Trophoblast cell (in vitro differentiated cells and primary cell): ENCODE results near the gene C1orf122.

Experiments used
- DNase-seq, 2 donors: peaks; one replicate each; pipeline ENCODE4 v3.0.0-alpha.2; 2016
- H2AFZ ChIP-seq: 2 replicates; pipeline ENCODE4 v1.6.1; 2013; ENCODE audit warnings: low read length, moderate library complexity, mild to moderate bottlenecking; ENCODE audit not compliant: insufficient read depth, poor library complexity
- H2AK5ac ChIP-seq: 2 replicates; pipeline ENCODE4 v1.6.1; 2013; ENCODE audit warnings: mild to moderate bottlenecking, low read length
- H2BK120ac ChIP-seq: 2 replicates; pipeline ENCODE4 v1.6.1; 2013; ENCODE audit warnings: low read length, mild to moderate bottlenecking, moderate library complexity; ENCODE audit not compliant: insufficient read depth, poor library complexity
- H2BK12ac ChIP-seq: 2 replicates; pipeline ENCODE4 v1.6.1; 2013; ENCODE audit warnings: mild to moderate bottlenecking, low read length, moderate library complexity
- H2BK5ac ChIP-seq: 2 replicates; pipeline ENCODE4 v1.6.1; 2013; ENCODE audit warnings: low read length, low read depth, moderate library complexity, mild to moderate bottlenecking; ENCODE audit not compliant: poor library complexity
- H3K14ac ChIP-seq: 2 replicates; pipeline ENCODE4 v1.6.1; 2013; ENCODE audit warnings: mild to moderate bottlenecking, low read length
- H3K18ac ChIP-seq: 2 replicates; pipeline ENCODE4 v1.6.1; 2013; ENCODE audit warnings: mild to moderate bottlenecking, low read length
- H3K23ac ChIP-seq: 2 replicates; pipeline ENCODE4 v1.6.1; 2013; ENCODE audit warnings: low read length
- H3K27ac ChIP-seq: 2 replicates; pipeline ENCODE4 v1.5.1; 2013; ENCODE audit warnings: low read depth, mild to moderate bottlenecking, inconsistent platforms, low read length, moderate library complexity
- H3K27me3 ChIP-seq: 2 replicates; pipeline ENCODE4 v1.6.1; 2013; ENCODE audit warnings: inconsistent platforms, mild to moderate bottlenecking, low read length, moderate library complexity; ENCODE audit not compliant: insufficient read depth
- H3K36me3 ChIP-seq, 2 experiments: 1 replicate in 1 of 2; 2 replicates in 1 of 2; pipeline ENCODE4 v1.6.1; 2013; ENCODE audit warnings: low read length in 2 of 2, mild to moderate bottlenecking in 2 of 2, moderate library complexity in 1 of 2; ENCODE audit not compliant: insufficient read depth in 2 of 2, control insufficient read depth in 1 of 2
- H3K4ac ChIP-seq: 2 replicates; pipeline ENCODE4 v1.6.1; 2013; ENCODE audit warnings: low read depth, mild to moderate bottlenecking, low read length, moderate library complexity
- H3K4me1 ChIP-seq, 2 experiments: 1 replicate in 1 of 2; 2 replicates in 1 of 2; pipeline ENCODE4 v1.6.1; 2013; ENCODE audit warnings: low read length in 2 of 2, mild to moderate bottlenecking in 2 of 2, moderate library complexity in 1 of 2; ENCODE audit not compliant: insufficient read depth in 2 of 2, control insufficient read depth in 1 of 2
- H3K4me2 ChIP-seq: 2 replicates; pipeline ENCODE4 v1.6.1; 2013; ENCODE audit warnings: inconsistent platforms, mild to moderate bottlenecking, low read length, moderate library complexity
- H3K4me3 ChIP-seq: 2 replicates; pipeline ENCODE4 v1.5.1; 2013; ENCODE audit warnings: mild to moderate bottlenecking, low read depth, low read length, inconsistent platforms
- H3K79me1 ChIP-seq: one replicate; pipeline ENCODE4 v1.6.1; 2013; ENCODE audit warnings: low read length
- H3K79me2 ChIP-seq: 2 replicates; pipeline ENCODE4 v1.6.1; 2013; ENCODE audit warnings: low read length, mild to moderate bottlenecking; ENCODE audit not compliant: control insufficient read depth, insufficient read depth, poor library complexity
- H3K9ac ChIP-seq: 2 replicates; pipeline ENCODE4 v1.6.1; 2013; ENCODE audit warnings: mild to moderate bottlenecking, low read length
- H3K9me3 ChIP-seq: 2 replicates; pipeline ENCODE4 v1.6.1; 2013; ENCODE audit warnings: low read depth, mild to moderate bottlenecking, control low read depth, inconsistent platforms, low read length; ENCODE audit not compliant: insufficient read depth
- H4K12ac ChIP-seq: 2 replicates; pipeline ENCODE4 v1.6.1; 2013; ENCODE audit warnings: low read depth, mild to moderate bottlenecking, low read length, moderate library complexity
- H4K8ac ChIP-seq: 2 replicates; pipeline ENCODE4 v1.6.1; 2013; ENCODE audit warnings: low read depth, mild to moderate bottlenecking, low read length, moderate library complexity
- H4K91ac ChIP-seq: one replicate; pipeline ENCODE4 v1.6.1; 2013; ENCODE audit warnings: low read depth, mild to moderate bottlenecking, low read length, moderate library complexity
- WGBS: extraction: QIAGEN DNeasy Blood & Tissue Kit; methylation state at CpG from one replicate; pipeline ENCODE4 v1.1.7; 2013; ENCODE audit warnings: missing lambda C conversion rate; ENCODE audit not compliant: insufficient read length, insufficient coverage; ENCODE audit errors: extremely low coverage; 5-methylcytosine and 5-hydroxymethylcytosine counted together

The C1orf122 gene

GRCh38 chr1:37814252-37814651 lies 6.7 kb downstream of the C1orf122 start:
- Histone ChIP-seq H2BK12ac (no peak overlapping the region), H3K27me3 (no peaks in the 10 kb centered on the region), H4K8ac (no peak overlapping the region), H3K18ac (no peak overlapping the region), H2BK120ac (no peak overlapping the region), H2AFZ (no peak overlapping the region), H3K4ac (no peak overlapping the region), H3K79me2 (no peaks in the 10 kb centered on the region), H3K9ac (no peak overlapping the region), H3K4me1 (peaks cover 0 to under 1% of the 10 kb centered on the region in 2 experiments), H2AK5ac (no peak overlapping the region), H2BK5ac (no peak overlapping the region), H4K12ac (no peak overlapping the region), H3K9me3 (no peaks in the 10 kb centered on the region), H3K36me3 (peaks cover 20 to 28% of the 10 kb centered on the region in 2 experiments), H3K79me1 (no peaks in the 10 kb centered on the region), H3K4me3 (no peak overlapping the region), H3K23ac (no peak overlapping the region), H3K14ac (no peak overlapping the region), H3K4me2 (no peak overlapping the region), H3K27ac (no peak overlapping the region), H4K91ac (no peak overlapping the region)
- DNase-seq, result no peak
- WGBS, result no CpG with 5 or more reads among the region's 7 CpGs

GRCh38 chr1:37817481-37817880 lies 9.9 kb downstream of the C1orf122 start:
- no CpG with 5 or more reads among the region's 2 CpGs for WGBS
- Histone ChIP-seq H3K9me3 (no peaks in the 10 kb centered on the region), H2BK12ac (no peak overlapping the region), H3K4ac (no peak overlapping the region), H3K79me1 (no peaks in the 10 kb centered on the region), H4K8ac (no peak overlapping the region), H4K12ac (no peak overlapping the region), H2AK5ac (no peak overlapping the region), H3K4me3 (no peak overlapping the region), H3K79me2 (no peaks in the 10 kb centered on the region), H2BK120ac (no peak overlapping the region), H3K14ac (no peak overlapping the region), H3K18ac (no peak overlapping the region), H3K4me1 (no peaks in the 10 kb centered on the region), H4K91ac (no peak overlapping the region), H3K27ac (no peak overlapping the region), H3K9ac (no peak overlapping the region), H2AFZ (no peak overlapping the region), H3K27me3 (no peaks in the 10 kb centered on the region), H2BK5ac (no peak overlapping the region), H3K4me2 (no peak overlapping the region), H3K23ac (no peak overlapping the region), H3K36me3 (peaks cover 30 to 44% of the 10 kb centered on the region in 2 experiments)
- DNase-seq, result no peak

GRCh38 chr1:37821481-37821880 lies 13.9 kb downstream of the C1orf122 start:
- H3K4me2 ChIP-seq, result no peak overlapping the region
- no peaks in the 10 kb centered on the region for H3K79me2 ChIP-seq
- no peaks in the 10 kb centered on the region for H3K27me3 ChIP-seq
- no peak overlapping the region for H2BK5ac ChIP-seq
- H2AK5ac ChIP-seq, result no peak overlapping the region
- H3K9me3 ChIP-seq, result no peaks in the 10 kb centered on the region
- peaks cover 18 to 40% of the 10 kb centered on the region in 2 experiments for H3K36me3 ChIP-seq
- H3K18ac ChIP-seq, result no peak overlapping the region
- H3K4ac ChIP-seq, result no peak overlapping the region
- H4K12ac ChIP-seq, result no peak overlapping the region
- no peak overlapping the region for H3K23ac ChIP-seq
- no CpG with 5 or more reads among the region's 2 CpGs for WGBS
- H3K79me1 ChIP-seq, result no peaks in the 10 kb centered on the region
- no peak overlapping the region for H3K9ac ChIP-seq
- H4K8ac ChIP-seq, result no peak overlapping the region
- no peak overlapping the region for H2BK120ac ChIP-seq
- no peak for DNase-seq
- H3K4me3 ChIP-seq, result no peak overlapping the region
- no peak overlapping the region for H4K91ac ChIP-seq
- H3K14ac ChIP-seq, result no peak overlapping the region
- H2AFZ ChIP-seq, result no peak overlapping the region
- H2BK12ac ChIP-seq, result no peak overlapping the region
- no peaks in the 10 kb centered on the region for H3K4me1 ChIP-seq
- H3K27ac ChIP-seq, result no peak overlapping the region

- Histone ChIP-seq H3K4me1 (no peaks in the 10 kb centered on the region), H2BK5ac (no peak overlapping the region), H3K9ac (no peak overlapping the region), H3K79me1 (no peaks in the 10 kb centered on the region), H2AK5ac (no peak overlapping the region), H3K4me2 (no peak overlapping the region), H4K8ac (no peak overlapping the region), H3K9me3 (no peaks in the 10 kb centered on the region), H3K27ac (no peak overlapping the region), H3K27me3 (no peaks in the 10 kb centered on the region), H3K14ac (no peak overlapping the region), H3K18ac (no peak overlapping the region), H2BK120ac (no peak overlapping the region), H3K79me2 (no peaks in the 10 kb centered on the region), H2BK12ac (no peak overlapping the region), H3K36me3 (peaks cover 18 to 33% of the 10 kb centered on the region in 2 experiments), H3K4me3 (no peak overlapping the region), H4K12ac (no peak overlapping the region), H3K4ac (no peak overlapping the region), H4K91ac (no peak overlapping the region), H2AFZ (no peak overlapping the region), H3K23ac (no peak overlapping the region)
- DNase-seq, result no peak
- WGBS, result no CpG with 5 or more reads among the region's 9 CpGs
These were observed 15.6 kb downstream of the C1orf122 start for GRCh38 chr1:37822906-37823815.
